BJ (cell line): ENCODE results near the gene BEAN1. TPM values are rescaled to one million over a fixed set of nuclear protein-coding genes. Genes with fewer than 3 reads are reported as not detected.

Source experiments
- CTCF ChIA-PET: fragments of 350-600 bp; formaldehyde crosslinking; extraction: SDS; loops from one replicate; lab custom pipeline; 2021; ENCODE audit warnings: antibody characterized with exemption, inconsistent platforms; lab: Yijun Ruan, JAX
- POLR2A ChIA-PET: fragments of 300-600 bp; sonication (Branson Sonifier 250); formaldehyde crosslinking; extraction: SDS; loops from one replicate; lab custom pipeline; 2021; ENCODE audit warnings: antibody characterized with exemption; lab: Charles Lee
- DNase-seq: peaks from one replicate; pipeline ENCODE4 v3.0.0-alpha.2; 2011; ENCODE audit warnings: low read depth
- H3K27me3 ChIP-seq: 2 replicates; pipeline ENCODE4 v1.6.0; 2011; ENCODE audit warnings: low read length; ENCODE audit not compliant: control insufficient read depth, insufficient read depth
- H3K36me3 ChIP-seq: 2 replicates; pipeline ENCODE4 v1.5.1; 2011; ENCODE audit warnings: low read length; ENCODE audit not compliant: control insufficient read depth, insufficient read depth
- H3K4me3 ChIP-seq: 2 replicates; pipeline ENCODE4 v1.5.1; 2011; ENCODE audit warnings: low read depth, mild to moderate bottlenecking, control low read depth, low read length
- polyA plus RNA-seq: library from polyadenylated mRNA; depleted of rRNA; stranded (reverse); fragments of >200 nt; gene quantifications from 2 replicates; pipeline ENCODE4 v1.2.3, GENCODE V29; 2011
- TF ChIP-seq, protein P1 (sequence below): IDR thresholded peaks from 2 replicates; pipeline ENCODE4 v1.5.1; 2011; ENCODE audit warnings: low read depth, mild to moderate bottlenecking, control low read depth, inconsistent platforms, low read length, moderate library complexity; ENCODE audit not compliant: insufficient read depth

The BEAN1 gene
- polyA plus RNA-seq, 1 experiment, result not detected

GRCh38 chr16:66432429-66432828, 5.3 kb downstream of the BEAN1 start:
- TF ChIP-seq, protein P1, sequence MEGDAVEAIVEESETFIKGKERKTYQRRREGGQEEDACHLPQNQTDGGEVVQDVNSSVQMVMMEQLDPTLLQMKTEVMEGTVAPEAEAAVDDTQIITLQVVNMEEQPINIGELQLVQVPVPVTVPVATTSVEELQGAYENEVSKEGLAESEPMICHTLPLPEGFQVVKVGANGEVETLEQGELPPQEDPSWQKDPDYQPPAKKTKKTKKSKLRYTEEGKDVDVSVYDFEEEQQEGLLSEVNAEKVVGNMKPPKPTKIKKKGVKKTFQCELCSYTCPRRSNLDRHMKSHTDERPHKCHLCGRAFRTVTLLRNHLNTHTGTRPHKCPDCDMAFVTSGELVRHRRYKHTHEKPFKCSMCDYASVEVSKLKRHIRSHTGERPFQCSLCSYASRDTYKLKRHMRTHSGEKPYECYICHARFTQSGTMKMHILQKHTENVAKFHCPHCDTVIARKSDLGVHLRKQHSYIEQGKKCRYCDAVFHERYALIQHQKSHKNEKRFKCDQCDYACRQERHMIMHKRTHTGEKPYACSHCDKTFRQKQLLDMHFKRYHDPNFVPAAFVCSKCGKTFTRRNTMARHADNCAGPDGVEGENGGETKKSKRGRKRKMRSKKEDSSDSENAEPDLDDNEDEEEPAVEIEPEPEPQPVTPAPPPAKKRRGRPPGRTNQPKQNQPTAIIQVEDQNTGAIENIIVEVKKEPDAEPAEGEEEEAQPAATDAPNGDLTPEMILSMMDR, result no peak
- CTCF ChIA-PET, result interaction anchor here (0.5 kb wide), 1 partner anchor 25 kb away, joined by 3 read pairs; no protein-coding TSS in a partner anchor
- no peak overlapping the region for H3K4me3 ChIP-seq
- no peak for DNase-seq
- POLR2A ChIA-PET, result no interaction called here
- peaks cover 32% of the 10 kb centered on the region for H3K27me3 ChIP-seq
- H3K36me3 ChIP-seq, result no peaks in the 10 kb centered on the region

DNA sequence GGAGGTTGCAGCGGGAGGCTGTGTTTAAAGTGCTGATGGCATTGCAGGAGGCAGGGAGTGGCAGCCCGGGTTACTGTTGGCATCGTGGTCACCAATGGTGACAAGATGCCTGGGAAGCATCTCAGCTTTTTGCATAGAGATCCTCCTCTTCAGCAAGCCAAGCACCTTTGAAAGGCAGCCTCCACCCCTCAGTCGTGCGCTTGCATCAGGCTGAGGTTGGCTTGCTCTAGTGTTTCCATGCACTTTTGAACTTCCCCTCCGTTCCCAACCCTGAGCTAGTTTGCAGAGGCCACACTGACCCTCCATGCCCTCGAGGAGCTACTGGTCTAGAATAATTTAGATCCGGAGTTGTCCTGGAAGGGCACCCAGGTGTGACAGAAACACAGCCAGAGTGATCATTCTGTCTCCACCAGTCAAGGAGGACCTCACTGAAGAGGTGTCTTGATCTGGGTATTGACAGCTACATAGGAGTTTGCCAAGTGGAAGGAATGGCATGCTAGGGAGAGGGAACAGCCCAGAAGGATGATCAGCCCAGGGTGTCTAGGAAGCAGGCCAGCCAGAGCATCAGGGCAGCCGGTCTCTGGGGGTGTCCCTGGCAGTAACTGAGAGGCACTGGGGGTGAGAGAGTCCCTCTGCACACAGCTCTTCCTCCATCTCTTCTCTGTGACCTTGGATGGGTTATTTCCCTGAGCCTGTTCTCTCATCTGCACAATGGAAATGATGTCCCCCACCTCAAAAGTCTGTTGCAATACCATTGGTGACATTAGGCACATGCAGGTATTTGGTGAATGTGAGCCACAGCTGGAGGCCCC, 7.7 kb downstream of the BEAN1 start:
- Histone ChIP-seq H3K27me3 (peaks cover 14% of the 10 kb centered on the region), H3K4me3 (no peak overlapping the region), H3K36me3 (no peaks in the 10 kb centered on the region)
- CTCF ChIA-PET, result interaction anchor here (2.0 kb wide), 1 partner anchor 29 kb away, joined by 5 read pairs; no protein-coding TSS in a partner anchor
- TF ChIP-seq, protein P1, result no peak
- no peak for DNase-seq
- POLR2A ChIA-PET, result no interaction called here

DNA sequence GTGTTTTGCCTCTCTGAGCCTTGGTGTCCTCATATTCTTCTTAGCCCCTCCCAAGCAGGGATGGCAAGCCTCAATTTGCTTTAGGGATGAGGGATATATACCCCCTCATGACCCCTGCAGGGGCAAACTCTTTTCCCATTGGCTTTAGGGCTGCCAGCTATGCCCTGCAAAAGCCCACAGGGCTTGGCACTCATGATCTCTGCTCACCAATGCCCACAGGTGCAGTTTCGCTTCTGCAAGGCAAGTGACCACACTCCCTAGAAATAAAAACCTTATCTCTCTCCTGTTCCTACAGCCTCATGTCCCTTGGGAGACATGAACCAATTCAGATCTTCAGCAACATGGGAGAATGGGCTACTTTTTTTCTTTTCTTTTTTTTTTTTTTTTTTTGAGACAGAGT, 8.8 kb downstream of the BEAN1 start:
- CTCF ChIA-PET, result interaction anchor here (2.0 kb wide), 1 partner anchor 30 kb away, joined by 5 read pairs; no protein-coding TSS in a partner anchor
- Histone ChIP-seq H3K4me3 (no peak overlapping the region), H3K27me3 (peaks cover 15% of the 10 kb centered on the region), H3K36me3 (no peaks in the 10 kb centered on the region)
- DNase-seq, result no peak
- TF ChIP-seq, protein P1, result no peak
- POLR2A ChIA-PET, result interaction anchor here (0.6 kb wide), 1 partner anchor 13 kb away, joined by 4 read pairs; no protein-coding TSS in a partner anchor

GRCh38 chr16:66437391-66437945, 10.4 kb downstream of the BEAN1 start:
- Histone ChIP-seq H3K36me3 (no peaks in the 10 kb centered on the region), H3K27me3 (peaks cover 11% of the 10 kb centered on the region), H3K4me3 (no peak overlapping the region)
- TF ChIP-seq, protein P1, result no peak
- no peak for DNase-seq
- ChIA-PET POLR2A (no interaction called here), CTCF (no interaction called here)

DNA sequence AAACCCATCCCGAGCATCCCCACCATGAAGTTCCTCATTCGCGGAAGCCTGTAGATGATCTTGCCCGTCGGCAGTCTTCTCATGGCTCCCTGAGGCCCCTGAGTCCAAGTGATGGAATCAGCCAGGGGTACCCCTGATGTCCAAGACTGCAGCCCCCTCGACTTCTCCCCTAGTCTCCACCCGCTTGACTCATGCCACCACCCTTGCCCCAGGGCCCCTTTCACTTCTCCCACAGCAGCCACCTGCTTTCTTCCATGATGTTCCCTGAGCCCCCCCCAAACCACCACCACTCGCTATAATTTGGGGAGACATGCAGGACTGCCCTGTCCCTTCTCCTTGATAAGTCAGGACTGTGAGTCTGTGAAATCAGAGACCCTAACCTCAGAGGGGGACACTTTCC, 11.4 kb downstream of the BEAN1 start:
- ChIA-PET CTCF (no interaction called here), POLR2A (no interaction called here)
- Histone ChIP-seq H3K36me3 (no peaks in the 10 kb centered on the region), H3K4me3 (no peak overlapping the region), H3K27me3 (peaks cover 12% of the 10 kb centered on the region)
- no peak for DNase-seq
- TF ChIP-seq, protein P1, result no peak
